Measurements from ENCODE around the gene FUBP1.

The FUBP1 gene

GRCh38 chr1:77970192-77970591, 8.7 kb downstream of the FUBP1 start:
- Histone ChIP-seq H4K20me1 (ENCODE audit: insufficient read depth, low read length) (peaks cover 81% of the 10 kb centered on the region), H3K4me2 (ENCODE audit: low read depth, low read length) (no peak overlapping the region)

GRCh38 chr1:77966291-77966690, 12.6 kb downstream of the FUBP1 start:
- no peak for DNase-seq
- H3K9me2 ChIP-seq (replicated peaks; ENCODE audit: insufficient read depth, low read length) = no peaks in the 10 kb centered on the region
- no peaks in the 10 kb centered on the region for H3K4me1 ChIP-seq (ENCODE audit: low read length)
- H3K79me2 ChIP-seq (ENCODE audit: low read length) = peaks cover 99% of the 10 kb centered on the region
- H3K27ac ChIP-seq (ENCODE audit: low read length) = no peak overlapping the region
- peaks cover 51% of the 10 kb centered on the region for H4K20me1 ChIP-seq (ENCODE audit: insufficient read depth, low read length)
- peaks cover 60% of the 10 kb centered on the region for H3K36me3 ChIP-seq (replicated peaks; ENCODE audit: insufficient read depth, low read length)
- TF ChIP-seq EZH2 (optimal IDR thresholded peaks at IDR 0.05; ENCODE audit: low read depth, low read length) = no peak
- TF ChIP-seq EZH2phosphoT487 (IDR thresholded peaks at IDR 0.05; ENCODE audit: low read length) = no peak
- no peak for TF ChIP-seq CTCF (IDR thresholded peaks at IDR 0.05; ENCODE audit: low read length)
- no peaks in the 10 kb centered on the region for H3K27me3 ChIP-seq (replicated peaks; ENCODE audit: insufficient read depth, low read length)
- no peaks in the 10 kb centered on the region for H3K9me3 ChIP-seq (replicated peaks; ENCODE audit: insufficient read depth, low read length)
- no peaks in the 10 kb centered on the region; the same call in 1 of the 2 replicates for H3F3A ChIP-seq (ENCODE audit: insufficient read depth, low read length)
- H3K9ac ChIP-seq (ENCODE audit: low read length) = no peak overlapping the region
- H2AFZ ChIP-seq (ENCODE audit: low read length) = no peak overlapping the region
- no peak overlapping the region for H3K4me3 ChIP-seq (ENCODE audit: low read length)
- H3K4me2 ChIP-seq (ENCODE audit: low read depth, low read length) = no peak overlapping the region

More at GRCh38 chr1:77970192-77970591, 8.7 kb downstream of the FUBP1 start:
- Histone ChIP-seq H3K27me3 (replicated peaks; ENCODE audit: insufficient read depth, low read length) (no peaks in the 10 kb centered on the region), H3K4me3 (ENCODE audit: low read length) (no peak overlapping the region), H3K4me1 (ENCODE audit: low read length) (peaks cover 6% of the 10 kb centered on the region), H2AFZ (ENCODE audit: low read length) (no peak overlapping the region), H3K9ac (ENCODE audit: low read length) (no peak overlapping the region), H3F3A (ENCODE audit: insufficient read depth, low read length) (no peaks in the 10 kb centered on the region), H3K36me3 (replicated peaks; ENCODE audit: insufficient read depth, low read length) (peaks cover 45% of the 10 kb centered on the region), H3K9me3 (replicated peaks; ENCODE audit: insufficient read depth, low read length) (no peaks in the 10 kb centered on the region), H3K79me2 (ENCODE audit: low read length) (peaks cover 99% of the 10 kb centered on the region), H3K27ac (ENCODE audit: low read length) (no peak overlapping the region), H3K9me2 (replicated peaks; ENCODE audit: insufficient read depth, low read length) (no peaks in the 10 kb centered on the region)
- TF ChIP-seq EZH2 (optimal IDR thresholded peaks at IDR 0.05; ENCODE audit: low read depth, low read length) = no peak
- TF ChIP-seq CTCF (IDR thresholded peaks at IDR 0.05; ENCODE audit: low read length) = no peak
- TF ChIP-seq EZH2phosphoT487 (IDR thresholded peaks at IDR 0.05; ENCODE audit: low read length) = no peak
- DNase-seq = no peak

GRCh38 chr1:77961392-77961791, 17.5 kb downstream of the FUBP1 start:
- H3K79me2 ChIP-seq (ENCODE audit: low read length) = peaks cover 94% of the 10 kb centered on the region

More at GRCh38 chr1:77961392-77961791, 17.5 kb downstream of the FUBP1 start:
- H3K4me2 ChIP-seq (ENCODE audit: low read depth, low read length) = no peak overlapping the region
- H3K9me3 ChIP-seq (replicated peaks; ENCODE audit: insufficient read depth, low read length) = no peaks in the 10 kb centered on the region
- peaks cover 66% of the 10 kb centered on the region for H3K36me3 ChIP-seq (replicated peaks; ENCODE audit: insufficient read depth, low read length)
- TF ChIP-seq CTCF (IDR thresholded peaks at IDR 0.05; ENCODE audit: low read length) (no peak), EZH2phosphoT487 (IDR thresholded peaks at IDR 0.05; ENCODE audit: low read length) (no peak), EZH2 (optimal IDR thresholded peaks at IDR 0.05; ENCODE audit: low read depth, low read length) (no peak)
- H2AFZ ChIP-seq (ENCODE audit: low read length) = no peak overlapping the region
- no peak overlapping the region for H3K9ac ChIP-seq (ENCODE audit: low read length)
- H3K4me1 ChIP-seq (ENCODE audit: low read length) = peaks cover 4% of the 10 kb centered on the region; the same call in 1 of the 2 replicates
- DNase-seq = no peak
- H3K27ac ChIP-seq (ENCODE audit: low read length) = no peak overlapping the region
- no peak overlapping the region for H3K4me3 ChIP-seq (ENCODE audit: low read length)
- H4K20me1 ChIP-seq (ENCODE audit: insufficient read depth, low read length) = peaks cover 18% of the 10 kb centered on the region; the same call in 1 of the 2 replicates
- H3F3A ChIP-seq (ENCODE audit: insufficient read depth, low read length) = no peaks in the 10 kb centered on the region; the same call in 1 of the 2 replicates
- H3K27me3 ChIP-seq (replicated peaks; ENCODE audit: insufficient read depth, low read length) = no peaks in the 10 kb centered on the region
- no peaks in the 10 kb centered on the region for H3K9me2 ChIP-seq (replicated peaks; ENCODE audit: insufficient read depth, low read length)
